Mesodermal cell (in vitro differentiated cells): Measurements from ENCODE around the gene LRMDA.

Source experiments
- H3K27ac ChIP-seq: 2 replicates; pipeline ENCODE4 v1.7.0; 2013; ENCODE audit warnings: mild to moderate bottlenecking, low read depth, low read length, moderate library complexity; ENCODE audit not compliant: severe bottlenecking
- H3K36me3 ChIP-seq: 2 replicates; pipeline ENCODE4 v1.7.1; 2013; ENCODE audit warnings: mild to moderate bottlenecking, low read length, moderate library complexity; ENCODE audit not compliant: control insufficient read depth, insufficient read depth
- H3K4me1 ChIP-seq: one replicate; pipeline ENCODE4 v1.7.1; 2013; ENCODE audit warnings: mild to moderate bottlenecking, low read length; ENCODE audit not compliant: insufficient read depth, control insufficient read depth, poor library complexity, severe bottlenecking
- H3K4me3 ChIP-seq: 2 replicates; pipeline ENCODE4 v1.7.0; 2013; ENCODE audit warnings: low read length, control low read depth, mild to moderate bottlenecking; ENCODE audit not compliant: insufficient read depth, poor library complexity, severe bottlenecking; ENCODE audit errors: extremely low read depth
- H3K9me3 ChIP-seq: 2 replicates; pipeline ENCODE4 v1.7.1; 2013; ENCODE audit warnings: mild to moderate bottlenecking, low read length, moderate library complexity; ENCODE audit not compliant: control insufficient read depth
- WGBS, 2 experiments: methylation state at CpG; one replicate each; pipeline ENCODE4 v1.1.5; 2013; ENCODE audit warnings: missing lambda C conversion rate in 2 of 2; ENCODE audit not compliant: insufficient coverage in 2 of 2; 5-methylcytosine and 5-hydroxymethylcytosine counted together

The LRMDA gene

DNA sequence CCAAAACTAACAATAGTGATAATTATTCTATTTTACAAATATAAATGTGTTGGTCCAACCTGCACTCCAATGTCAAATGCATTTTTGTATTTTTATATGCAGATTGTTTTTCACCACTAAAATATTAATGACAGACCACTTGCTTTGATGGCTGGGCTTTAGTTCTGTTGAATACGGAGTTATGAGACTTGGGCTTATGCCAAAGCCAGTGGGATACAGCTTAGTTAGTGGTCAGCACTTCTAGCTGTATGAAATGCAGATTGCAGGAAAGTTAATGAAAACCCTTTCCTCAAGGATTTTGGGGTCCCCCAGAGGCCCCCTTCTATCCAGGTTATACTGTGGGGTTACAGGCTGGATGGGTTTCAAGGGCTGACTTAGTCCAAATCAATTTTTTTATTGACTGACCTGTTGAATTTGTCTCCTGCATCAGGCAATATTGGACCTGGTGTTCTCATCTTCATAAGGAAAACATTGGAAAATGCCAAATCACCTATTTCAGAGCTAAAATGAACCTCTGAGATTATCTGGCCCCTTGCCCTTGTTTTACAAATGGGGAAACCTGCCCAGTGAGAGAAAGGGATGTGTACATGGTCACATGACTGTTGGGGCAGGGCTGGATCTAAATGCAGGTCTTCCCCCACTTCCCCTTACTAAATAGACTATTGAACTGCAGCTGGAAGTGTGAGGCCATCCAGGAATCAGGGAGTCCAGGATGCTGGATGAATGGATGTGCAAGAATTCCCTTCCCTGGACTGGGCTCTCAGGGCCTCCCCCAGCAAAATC is 1120.9 kb downstream of the LRMDA start:
- Histone ChIP-seq H3K9me3 (no peaks in the 10 kb centered on the region), H3K4me1 (no peaks in the 10 kb centered on the region), H3K4me3 (no peak overlapping the region), H3K36me3 (no peaks in the 10 kb centered on the region), H3K27ac (no peak overlapping the region)
- WGBS, 2 experiments: 80 to 100% methylated on average over 1 of the region's 1 CpG

DNA sequence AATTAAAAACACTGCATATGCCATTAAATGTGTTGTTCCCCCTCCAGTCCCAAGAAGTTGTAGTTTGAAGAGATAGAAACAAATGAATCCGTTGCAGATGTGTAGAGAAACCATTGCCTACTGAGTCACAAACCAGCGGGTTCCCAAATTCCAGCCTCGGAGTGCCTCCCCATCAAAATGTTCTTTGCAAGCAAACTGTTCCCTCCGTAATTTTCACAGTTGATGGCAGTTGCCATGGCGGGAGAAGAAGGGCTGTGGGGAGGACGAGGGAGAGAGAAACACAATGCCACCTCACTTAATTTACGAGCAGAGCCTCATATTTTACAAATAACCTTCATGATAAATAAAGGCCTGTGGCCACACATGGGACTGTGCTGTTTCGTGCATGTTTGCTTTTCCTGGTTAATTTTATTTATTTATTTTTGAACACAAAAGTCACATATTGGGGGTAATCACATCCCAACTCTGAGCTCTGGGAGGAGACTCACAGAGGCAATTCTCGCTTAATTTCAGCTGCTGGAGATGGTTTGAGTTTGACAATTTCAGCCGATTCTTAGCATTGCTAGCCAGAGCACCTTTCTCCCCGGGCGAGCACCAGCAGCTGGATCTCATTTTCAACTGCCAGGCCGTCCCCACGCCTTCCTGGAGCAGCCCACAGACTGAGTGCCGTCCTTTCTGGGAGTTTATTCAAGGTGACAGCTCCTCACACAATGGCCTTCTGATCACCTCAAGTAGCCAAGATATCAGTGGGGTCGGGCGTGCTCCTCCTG is 1122.0 kb downstream of the LRMDA start:
- H3K4me1 ChIP-seq: no peaks in the 10 kb centered on the region
- H3K9me3 ChIP-seq: no peaks in the 10 kb centered on the region
- 88 to 94% methylated on average over 10 of the region's 17 CpGs for WGBS, 2 experiments

DNA sequence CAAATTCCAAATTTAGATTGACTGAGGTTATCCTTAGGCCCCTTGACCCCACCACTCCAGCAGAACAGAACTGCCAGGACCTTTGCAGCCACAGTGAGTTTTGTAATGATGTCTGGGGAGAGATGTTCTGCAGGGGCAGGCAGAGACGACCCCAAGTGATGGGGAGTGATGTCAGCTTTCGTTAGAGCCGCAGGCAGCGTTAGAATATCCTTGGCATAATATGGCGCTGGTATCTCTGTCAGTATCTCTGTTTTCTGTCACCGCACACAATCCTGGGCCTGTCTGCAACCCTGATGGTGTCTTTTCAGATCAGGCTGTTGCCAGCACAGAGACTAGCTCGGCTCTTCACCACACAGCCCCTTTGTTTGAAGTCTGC is 1122.6 kb downstream of the LRMDA start:
- Histone ChIP-seq H3K27ac (no peak overlapping the region), H3K9me3 (no peaks in the 10 kb centered on the region), H3K36me3 (no peaks in the 10 kb centered on the region), H3K4me3 (no peak overlapping the region), H3K4me1 (peaks cover 4% of the 10 kb centered on the region)
- WGBS, 2 experiments: 90 to 92% methylated on average over 6 of the region's 7 CpGs

More for the DNA sequence above, 1122.0 kb downstream of the LRMDA start:
- no peaks in the 10 kb centered on the region for H3K36me3 ChIP-seq
- peak overlapping the region; percentile 8 for H3K27ac ChIP-seq
- no peak overlapping the region for H3K4me3 ChIP-seq

- no peaks in the 10 kb centered on the region for H3K9me3 ChIP-seq
- no peaks in the 10 kb centered on the region for H3K36me3 ChIP-seq
- peaks cover 4% of the 10 kb centered on the region for H3K4me1 ChIP-seq
- WGBS, 2 experiments: 76 to 84% methylated on average over 3 to 6 of the region's 6 CpGs
- peak overlapping the region; percentile 6 for H3K27ac ChIP-seq
- no peak overlapping the region for H3K4me3 ChIP-seq
Measured at GRCh38 chr10:76554478-76554877, 1123.1 kb downstream of the LRMDA start.

DNA sequence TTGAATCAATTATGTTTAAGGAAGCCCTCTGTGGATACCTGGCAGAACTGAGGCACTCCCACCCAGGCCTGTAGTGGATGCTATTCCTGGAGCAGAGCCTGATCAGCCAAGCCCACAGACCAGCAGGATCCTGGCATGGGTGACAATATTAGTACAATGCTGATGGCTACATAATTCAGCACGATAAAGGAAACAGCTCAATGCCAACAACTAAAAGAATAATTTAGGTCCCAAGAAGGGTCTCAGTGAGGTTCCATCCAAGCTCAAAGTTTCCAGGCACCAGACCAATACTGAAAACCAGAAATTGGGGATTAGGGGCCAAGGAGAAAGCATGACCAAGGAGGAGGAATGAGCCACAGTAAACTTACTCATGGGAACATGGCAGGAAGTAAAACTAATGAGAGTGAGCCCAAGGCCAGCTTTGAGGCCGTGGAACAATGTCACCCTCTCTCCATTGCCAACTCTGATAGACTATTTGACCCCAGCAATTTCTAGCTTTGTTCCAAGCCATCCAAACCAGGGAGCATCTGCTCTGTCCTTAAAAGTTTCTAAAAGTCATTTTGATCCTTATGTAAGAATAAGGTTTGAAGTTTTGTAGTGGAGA is 1123.7 kb downstream of the LRMDA start:
- 82 to 100% methylated on average over 1 of the region's 2 CpGs for WGBS, 2 experiments
- Histone ChIP-seq H3K4me1 (peaks cover 4% of the 10 kb centered on the region), H3K27ac (no peak overlapping the region), H3K36me3 (no peaks in the 10 kb centered on the region), H3K9me3 (no peaks in the 10 kb centered on the region), H3K4me3 (no peak overlapping the region)

GRCh38 chr10:76557366-76557765 is 1125.9 kb downstream of the LRMDA start:
- Histone ChIP-seq H3K4me3 (no peak overlapping the region), H3K36me3 (no peaks in the 10 kb centered on the region), H3K4me1 (peaks cover 4% of the 10 kb centered on the region), H3K9me3 (no peaks in the 10 kb centered on the region), H3K27ac (no peak overlapping the region)
- 100% methylated on average over 2 to 3 of the region's 4 CpGs for WGBS, 2 experiments

DNA sequence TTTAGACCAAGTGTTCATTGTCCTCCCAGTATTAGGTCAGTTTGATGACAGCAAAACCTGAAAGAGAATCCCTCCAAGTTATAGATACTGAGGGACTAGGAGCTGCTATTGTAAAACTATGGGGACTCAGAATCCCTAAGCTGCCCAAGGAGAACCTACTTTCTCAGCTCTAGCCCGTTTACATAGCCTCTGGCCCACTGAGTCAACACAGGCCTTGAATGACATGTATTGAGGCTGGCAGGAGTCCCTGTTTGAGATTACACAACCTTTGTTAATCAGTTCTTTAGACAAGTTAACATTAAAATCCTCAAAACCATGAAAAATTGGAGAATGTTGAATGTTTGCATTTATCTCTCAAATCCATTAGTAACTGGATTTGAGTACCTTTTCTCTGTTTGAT is 1127.2 kb downstream of the LRMDA start:
- WGBS, 2 experiments: 89% methylated on average over 1 of the region's 1 CpG; no CpG with 5 or more reads in 1 of the 2 experiments
- Histone ChIP-seq H3K4me3 (no peak overlapping the region), H3K27ac (no peak overlapping the region), H3K36me3 (no peaks in the 10 kb centered on the region), H3K9me3 (no peaks in the 10 kb centered on the region), H3K4me1 (peaks cover 4% of the 10 kb centered on the region)

DNA sequence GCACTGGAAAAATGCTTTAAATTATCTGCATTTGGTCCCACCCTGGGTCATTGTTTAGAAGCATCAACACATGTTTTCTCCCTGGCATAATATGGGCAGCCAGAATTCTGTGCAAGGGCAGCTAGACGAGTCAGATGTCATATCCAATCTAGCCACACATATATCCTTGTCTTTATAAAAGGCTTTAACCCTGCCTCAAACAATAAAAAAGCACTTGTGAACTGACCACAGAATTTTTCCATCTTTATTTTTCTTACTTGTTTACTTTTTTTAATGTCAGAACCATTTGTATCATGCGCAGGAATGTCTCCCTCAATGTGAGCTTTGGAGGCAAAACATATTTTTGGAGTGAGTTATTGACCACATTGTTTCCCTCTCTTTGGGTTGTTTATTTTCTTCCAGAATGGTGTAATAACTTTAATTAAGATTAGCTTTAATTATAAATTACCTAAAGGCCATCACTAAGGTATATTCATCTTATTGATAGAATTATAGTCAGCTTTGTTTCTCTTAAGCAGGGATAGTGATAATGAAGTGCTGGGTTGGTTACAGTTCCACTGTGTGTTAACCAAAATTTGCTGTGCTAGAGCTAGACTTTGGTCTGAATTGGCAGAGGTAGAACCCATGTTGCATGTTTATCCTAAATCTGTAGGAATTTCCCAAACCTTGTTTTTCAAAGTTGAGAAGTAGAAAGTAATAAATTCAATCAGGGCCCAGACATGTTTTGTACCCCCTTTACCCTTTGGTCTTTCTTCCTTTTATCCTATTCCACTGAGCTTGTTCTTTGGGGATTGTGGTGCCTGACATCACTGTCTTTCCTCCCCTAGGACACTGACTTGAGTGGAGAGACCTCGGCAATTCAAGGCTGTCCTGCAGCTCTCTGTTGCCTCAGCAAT is 1127.8 kb downstream of the LRMDA start:
- Histone ChIP-seq H3K9me3 (no peaks in the 10 kb centered on the region), H3K27ac (no peak overlapping the region), H3K4me3 (no peak overlapping the region), H3K4me1 (peaks cover 4% of the 10 kb centered on the region), H3K36me3 (no peaks in the 10 kb centered on the region)
- WGBS, 2 experiments: 71 to 93% methylated on average over 1 to 2 of the region's 3 CpGs

DNA sequence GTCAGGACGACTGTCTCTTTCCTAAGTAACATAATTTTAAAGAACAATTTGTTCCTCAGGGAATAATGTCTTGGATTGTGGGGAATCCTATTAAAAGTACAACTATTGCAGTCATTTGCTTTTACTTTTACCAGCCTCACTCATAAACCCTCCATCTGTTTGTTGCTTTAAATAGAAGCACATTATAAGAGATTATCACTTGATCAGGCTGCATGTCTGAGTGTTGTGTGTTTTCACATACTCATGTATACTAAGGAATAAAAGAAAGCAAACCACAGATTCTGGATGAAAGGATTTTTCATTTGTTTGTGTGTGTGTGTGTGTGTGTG is 1128.4 kb downstream of the LRMDA start:
- Histone ChIP-seq H3K4me1 (peaks cover 4% of the 10 kb centered on the region), H3K4me3 (no peak overlapping the region), H3K27ac (no peak overlapping the region), H3K9me3 (no peaks in the 10 kb centered on the region), H3K36me3 (no peaks in the 10 kb centered on the region)
- WGBS, 2 experiments: no CpG with 5 or more reads among the region's 1 CpG

DNA sequence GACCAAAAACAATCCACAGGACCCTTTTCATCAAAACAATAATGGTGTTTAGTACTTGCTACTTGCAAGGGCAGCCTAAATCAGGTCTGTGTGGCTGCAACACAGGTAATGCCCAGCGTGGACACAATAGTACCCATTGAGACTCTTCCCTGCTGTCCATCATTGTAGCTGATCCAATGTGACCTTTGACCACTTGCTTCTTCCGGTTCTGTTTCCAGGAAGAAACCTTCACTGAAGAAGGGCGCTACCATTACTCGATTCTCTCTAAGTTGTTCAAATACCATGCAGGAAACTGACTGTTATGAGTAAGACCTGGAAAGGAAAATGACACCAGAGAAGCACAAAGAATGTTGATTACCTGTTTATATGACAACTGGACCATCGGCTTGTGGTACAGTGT is 1128.9 kb downstream of the LRMDA start:
- Histone ChIP-seq H3K27ac (no peak overlapping the region), H3K9me3 (no peaks in the 10 kb centered on the region), H3K36me3 (no peaks in the 10 kb centered on the region), H3K4me3 (no peak overlapping the region), H3K4me1 (peaks cover 4% of the 10 kb centered on the region)
- WGBS, 2 experiments: 88 to 98% methylated on average over 2 to 4 of the region's 5 CpGs
